ENCODE results near the gene SPAG8. TPM values are rescaled to one million over a fixed set of nuclear protein-coding genes. Genes with fewer than 3 reads are reported as not detected.

The SPAG8 gene
- total and polyA plus RNA-seq, 10 donors: 1.1 to 4.5 (median 2.0) TPM

DNA sequence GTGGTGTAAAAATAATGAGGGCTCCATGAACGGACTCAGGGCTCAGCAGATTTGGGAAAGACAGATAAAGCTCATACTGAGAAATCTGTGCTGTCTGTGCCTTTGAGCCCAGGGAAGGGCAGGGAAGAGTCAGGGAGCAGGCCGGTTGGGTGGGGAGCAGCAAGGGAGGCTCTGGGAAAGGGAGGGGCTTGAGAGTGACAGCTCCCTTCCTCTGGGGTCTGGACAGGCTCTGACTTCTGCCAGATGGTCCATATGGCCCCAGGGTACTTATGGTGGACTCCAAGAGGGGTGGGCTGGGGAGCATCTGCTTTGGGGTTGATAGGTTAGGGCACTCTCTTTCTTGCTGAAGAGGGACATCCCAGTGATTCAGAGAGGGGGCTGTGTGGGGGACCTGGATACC is 18.6 kb downstream of the SPAG8 start:
- WGBS, 5 donors: 74 to 94% (median 89%) methylated on average over 2 of the region's 2 CpGs

DNA sequence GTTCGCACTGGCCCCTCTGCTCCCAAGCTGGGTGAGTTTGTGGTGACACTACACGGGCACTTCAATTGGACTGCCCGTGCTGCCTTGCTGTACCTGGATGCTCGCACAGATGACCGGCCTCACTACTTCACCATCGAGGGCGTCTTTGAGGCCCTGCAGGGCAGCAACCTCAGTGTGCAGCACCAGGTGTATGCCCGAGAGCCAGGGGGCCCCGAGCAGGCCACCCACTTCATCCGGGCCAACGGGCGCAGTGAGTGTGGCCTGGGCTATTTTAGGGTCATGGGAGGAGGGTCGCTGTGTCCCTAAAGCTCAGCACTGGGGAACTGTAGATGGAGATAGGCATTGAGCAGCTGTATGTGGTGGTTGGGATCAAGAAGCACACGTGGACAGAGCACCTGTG is 19.2 kb downstream of the SPAG8 start:
- Histone ChIP-seq H3K27ac (no peak overlapping the region), H3K4me1 (peaks cover 7 to 22% (median 14%) of the 10 kb centered on the region in 6 donors), H3K36me3 (peaks cover 0 to 18% (median 0%) of the 10 kb centered on the region in 6 donors), H3K4me3 (no peak overlapping the region), H3K9me3 (no peaks in the 10 kb centered on the region), H3K27me3 (replicated peaks in 1 of 7) (peaks cover 0 to 12% (median 0%) of the 10 kb centered on the region in 7 donors)
- 93 to 97% (median 95%) methylated on average over 14 of the region's 14 CpGs for WGBS, 5 donors
- no peak for DNase-seq
- intact Hi-C loops (cut with DNase I; ENCODE audit: low total_unique reads): no loop called here
- TF ChIP-seq POLR2AphosphoS5 (IDR thresholded peaks at IDR 0.05) (no peak), POLR2A (IDR thresholded peaks at IDR 0.05) (no peak)
- TF ChIP-seq, protein P1, sequence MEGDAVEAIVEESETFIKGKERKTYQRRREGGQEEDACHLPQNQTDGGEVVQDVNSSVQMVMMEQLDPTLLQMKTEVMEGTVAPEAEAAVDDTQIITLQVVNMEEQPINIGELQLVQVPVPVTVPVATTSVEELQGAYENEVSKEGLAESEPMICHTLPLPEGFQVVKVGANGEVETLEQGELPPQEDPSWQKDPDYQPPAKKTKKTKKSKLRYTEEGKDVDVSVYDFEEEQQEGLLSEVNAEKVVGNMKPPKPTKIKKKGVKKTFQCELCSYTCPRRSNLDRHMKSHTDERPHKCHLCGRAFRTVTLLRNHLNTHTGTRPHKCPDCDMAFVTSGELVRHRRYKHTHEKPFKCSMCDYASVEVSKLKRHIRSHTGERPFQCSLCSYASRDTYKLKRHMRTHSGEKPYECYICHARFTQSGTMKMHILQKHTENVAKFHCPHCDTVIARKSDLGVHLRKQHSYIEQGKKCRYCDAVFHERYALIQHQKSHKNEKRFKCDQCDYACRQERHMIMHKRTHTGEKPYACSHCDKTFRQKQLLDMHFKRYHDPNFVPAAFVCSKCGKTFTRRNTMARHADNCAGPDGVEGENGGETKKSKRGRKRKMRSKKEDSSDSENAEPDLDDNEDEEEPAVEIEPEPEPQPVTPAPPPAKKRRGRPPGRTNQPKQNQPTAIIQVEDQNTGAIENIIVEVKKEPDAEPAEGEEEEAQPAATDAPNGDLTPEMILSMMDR (IDR thresholded peaks at IDR 0.05 in 8 of 11, conservative IDR thresholded peaks at IDR 0.05 in 3 of 11): no peak

More for the DNA sequence above, 18.6 kb downstream of the SPAG8 start:
- Histone ChIP-seq H3K36me3 (peaks cover 0 to 18% (median 0%) of the 10 kb centered on the region in 6 donors), H3K9me3 (no peaks in the 10 kb centered on the region), H3K4me3 (no peak overlapping the region), H3K4me1 (peaks cover 7 to 22% (median 14%) of the 10 kb centered on the region in 6 donors), H3K27ac (no peak overlapping the region), H3K27me3 (replicated peaks in 1 of 7) (peaks cover 0 to 12% (median 0%) of the 10 kb centered on the region in 7 donors)
- DNase-seq: no peak
- intact Hi-C loops (cut with DNase I; ENCODE audit: low total_unique reads): no loop called here
- TF ChIP-seq POLR2AphosphoS5 (IDR thresholded peaks at IDR 0.05) (no peak), POLR2A (IDR thresholded peaks at IDR 0.05) (no peak)
- TF ChIP-seq, protein P1 (IDR thresholded peaks at IDR 0.05 in 8 of 11, conservative IDR thresholded peaks at IDR 0.05 in 3 of 11): no peak

DNA sequence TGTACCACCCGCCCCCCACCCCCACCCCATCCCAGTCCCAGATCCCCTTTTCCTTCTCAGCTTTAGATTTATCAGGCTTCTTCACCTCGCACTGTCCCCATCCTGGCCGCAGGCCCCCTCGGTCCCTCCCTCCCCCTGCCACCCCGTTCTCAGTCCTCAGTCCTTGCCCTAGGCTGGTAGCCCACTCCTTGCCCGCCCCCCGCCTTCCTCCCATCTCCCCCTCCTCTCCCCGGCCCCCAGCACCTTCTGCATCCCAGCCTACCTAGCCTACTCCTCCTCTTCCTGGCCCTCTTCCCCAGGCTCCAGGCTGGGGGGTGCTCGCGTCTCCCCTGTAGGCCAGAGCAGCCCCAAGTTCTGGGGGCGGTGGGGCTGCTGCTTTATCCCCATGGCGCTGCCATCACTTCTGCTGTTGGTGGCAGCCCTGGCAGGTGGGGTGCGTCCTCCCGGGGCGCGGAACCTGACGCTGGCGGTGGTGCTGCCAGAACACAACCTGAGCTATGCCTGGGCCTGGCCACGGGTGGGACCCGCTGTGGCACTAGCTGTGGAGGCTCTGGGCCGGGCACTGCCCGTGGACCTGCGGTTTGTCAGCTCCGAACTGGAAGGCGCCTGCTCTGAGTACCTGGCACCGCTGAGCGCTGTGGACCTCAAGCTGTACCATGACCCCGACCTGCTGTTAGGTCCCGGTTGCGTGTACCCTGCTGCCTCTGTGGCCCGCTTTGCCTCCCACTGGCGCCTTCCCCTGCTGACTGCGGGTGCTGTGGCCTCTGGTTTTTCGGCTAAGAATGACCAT is 19.8 kb downstream of the SPAG8 start:
- H3K4me1 ChIP-seq: peaks cover 7 to 22% (median 14%) of the 10 kb centered on the region in 6 donors
- H3K27me3 ChIP-seq (replicated peaks in 1 of 7): peaks cover 0 to 12% (median 0%) of the 10 kb centered on the region in 7 donors
- H3K27ac ChIP-seq: peak overlapping the region in 2 of 8 donors; percentile 58 to 60
- H3K9me3 ChIP-seq: no peaks in the 10 kb centered on the region
- 86 to 96% (median 93%) methylated on average over 22 to 34 of the region's 34 CpGs for WGBS, 5 donors
- intact Hi-C loops (cut with DNase I; ENCODE audit: low total_unique reads): no loop called here
- H3K4me3 ChIP-seq: peak overlapping the region in 4 of 8 donors; percentile 17 to 62 (median 34)
- peaks cover 0 to 21% (median 1%) of the 10 kb centered on the region in 6 donors for H3K36me3 ChIP-seq
- TF ChIP-seq POLR2AphosphoS5 (IDR thresholded peaks at IDR 0.05) (no peak), POLR2A (IDR thresholded peaks at IDR 0.05) (no peak)
- TF ChIP-seq, protein P1 (IDR thresholded peaks at IDR 0.05 in 8 of 11, conservative IDR thresholded peaks at IDR 0.05 in 3 of 11): no peak
- DNase-seq: no peak

DNA sequence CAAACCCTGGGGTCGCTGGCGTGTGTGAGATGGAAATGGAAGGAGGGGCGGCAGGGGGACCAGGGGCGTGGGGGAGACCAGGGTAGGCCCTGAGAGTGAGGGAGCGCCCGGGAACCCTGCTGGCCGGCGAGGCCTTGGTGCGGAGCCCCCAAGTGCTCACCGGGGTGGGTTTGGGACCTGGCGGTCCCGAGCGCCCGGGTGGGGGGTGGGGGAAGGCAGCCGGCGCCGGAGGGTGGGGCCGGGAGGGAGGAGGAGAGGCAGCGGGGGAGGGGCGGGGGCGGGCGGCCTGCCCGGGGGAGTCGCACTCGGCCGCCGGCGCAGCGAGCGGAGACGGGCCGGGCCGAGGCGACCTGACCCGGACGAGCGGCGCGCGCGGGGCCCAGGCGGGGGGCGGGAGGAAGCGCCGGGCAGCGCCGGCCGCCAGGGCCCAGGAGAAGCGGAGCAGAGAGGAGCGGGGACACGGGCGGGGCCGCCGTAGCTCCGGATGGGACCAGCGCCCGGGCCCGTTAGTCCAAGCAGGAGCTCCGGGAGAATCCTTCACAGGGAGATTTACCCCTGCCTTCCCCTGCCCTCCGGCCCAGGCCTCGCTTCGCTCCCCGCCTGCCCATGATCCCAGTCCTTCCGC is 20.7 kb downstream of the SPAG8 start, which contains the start of gene NPR2:
Gene NPR2 (plus strand): TSS at position 295 of the 625 bp plus-strand sequence. CDS start 818 bp downstream, outside the sequence.
- Histone ChIP-seq H3K4me1 (peaks cover 7 to 22% (median 14%) of the 10 kb centered on the region in 6 donors), H3K4me3 (peak within 1 kb of the TSS in 5 of 8 donors; percentile 17 to 62 (median 32)), H3K27me3 (replicated peaks in 1 of 7) (peaks cover 0 to 12% (median 0%) of the 10 kb centered on the region in 7 donors), H3K36me3 (peaks cover 0 to 29% (median 3%) of the 10 kb centered on the region in 6 donors), H3K9me3 (no peaks in the 10 kb centered on the region), H3K27ac (peak within 1 kb of the TSS in 5 of 8 donors; percentile 25 to 60 (median 34))
- 9 to 74% (median 23%) methylated on average over 47 to 64 of the region's 64 CpGs for WGBS, 5 donors
- TF ChIP-seq, protein P1 (IDR thresholded peaks at IDR 0.05 in 8 of 11, conservative IDR thresholded peaks at IDR 0.05 in 3 of 11): peak in 1 of 11 experiments; percentile 29
- TF ChIP-seq POLR2AphosphoS5 (IDR thresholded peaks at IDR 0.05) (peak in 1 of 3 donors; percentile 17), POLR2A (IDR thresholded peaks at IDR 0.05) (no peak)
- intact Hi-C loops (cut with DNase I; ENCODE audit: low total_unique reads): loop anchor here (2.0 kb wide), 1 partner anchor 91 kb away; no protein-coding TSS in a partner anchor
- no peak for DNase-seq

Data from spleen (tissue), 11 donors.